H7 (cell line): ENCODE measurements around the gene RASL12. TPM values are rescaled to one million over a fixed set of nuclear protein-coding genes. Genes with fewer than 3 reads are reported as not detected.
A peak's percentile ranks its signal among the peaks of the same experiment; 100 is the strongest.

Source experiments
- DNase-seq: peaks from one replicate; pipeline ENCODE4 v3.0.0; 2012
- H3K27me3 ChIP-seq: 2 replicates; pipeline ENCODE4 v1.6.0; 2011; ENCODE audit warnings: mild to moderate bottlenecking, low read length; ENCODE audit not compliant: control insufficient read depth, insufficient read depth
- H3K36me3 ChIP-seq: replicated peaks from 2 replicates; pipeline ENCODE4 v1.5.1; 2011; ENCODE audit warnings: low read length; ENCODE audit not compliant: control insufficient read depth, insufficient read depth
- H3K4me3 ChIP-seq: 2 replicates; pipeline ENCODE4 v1.5.1; 2011; ENCODE audit warnings: low read depth, mild to moderate bottlenecking, control low read depth, low read length, moderate library complexity; ENCODE audit not compliant: insufficient read depth
- total RNA-seq: library from RNA; depleted of rRNA; stranded (reverse); fragments of >200 nt; shearing (Covaris generic); gene quantifications from 2 replicates; pipeline ENCODE4 v1.2.3, GENCODE V29; 2014

RASL12 gene
- total RNA-seq, 1 experiment from 2014 or later, result 22.1 TPM

- no peak for DNase-seq
- Histone ChIP-seq H3K4me3 (no peak overlapping the region), H3K36me3 (no peaks in the 10 kb centered on the region), H3K27me3 (no peaks in the 10 kb centered on the region; the same call in 1 of the 2 replicates)
These were observed 4.8 kb upstream of the RASL12 start for GRCh38 chr15:65072617-65073016.

- no peaks in the 10 kb centered on the region for H3K36me3 ChIP-seq
- DNase-seq, result no peak
- peaks cover 5% of the 10 kb centered on the region for H3K27me3 ChIP-seq
- H3K4me3 ChIP-seq, result no peak overlapping the region
These were observed 4.2 kb upstream of the RASL12 start for GRCh38 chr15:65072027-65072426.

- H3K4me3 ChIP-seq, result no peak overlapping the region
These were observed 3.6 kb upstream of the RASL12 start for GRCh38 chr15:65071381-65071811.

GRCh38 chr15:65069779-65070546, 2.2 kb upstream of the RASL12 start:
- H3K27me3 ChIP-seq, result peaks cover 5% of the 10 kb centered on the region
- no peaks in the 10 kb centered on the region; the same call in 1 of the 2 replicates for H3K36me3 ChIP-seq
- DNase-seq, result no peak
- H3K4me3 ChIP-seq, result no peak overlapping the region

More at GRCh38 chr15:65071381-65071811, 3.6 kb upstream of the RASL12 start:
- DNase-seq, result no peak
- H3K36me3 ChIP-seq, result no peaks in the 10 kb centered on the region
- peaks cover 5% of the 10 kb centered on the region for H3K27me3 ChIP-seq

- Histone ChIP-seq H3K27me3 (peaks cover 5% of the 10 kb centered on the region), H3K4me3 (no peak overlapping the region), H3K36me3 (no peaks in the 10 kb centered on the region; the same call in 1 of the 2 replicates)
- no peak for DNase-seq
These were observed 1.4 kb upstream of the RASL12 start for GRCh38 chr15:65069179-65069578.

- Histone ChIP-seq H3K4me3 (no peak overlapping the region; the same call in 1 of the 2 replicates), H3K36me3 (no peaks in the 10 kb centered on the region; the same call in 1 of the 2 replicates), H3K27me3 (peaks cover 5% of the 10 kb centered on the region)
- DNase-seq, result no peak
These were observed 605 bp upstream of the RASL12 start for GRCh38 chr15:65068403-65068788.

- DNase-seq, result peak; percentile 69
- peaks cover 5% of the 10 kb centered on the region for H3K27me3 ChIP-seq
- H3K36me3 ChIP-seq, result no peaks in the 10 kb centered on the region; the same call in 1 of the 2 replicates
- H3K4me3 ChIP-seq, result peak overlapping the region; percentile 73
These were observed 510 bp downstream of the RASL12 start for GRCh38 chr15:65067317-65067644.

- H3K4me3 ChIP-seq, result peak overlapping the region; percentile 73
- DNase-seq, result peak; percentile 51
- H3K36me3 ChIP-seq, result no peaks in the 10 kb centered on the region; the same call in 1 of the 2 replicates
- H3K27me3 ChIP-seq, result peaks cover 5% of the 10 kb centered on the region
These were observed 1.0 kb downstream of the RASL12 start for GRCh38 chr15:65066635-65067316.

GRCh38 chr15:65066001-65066634, 1.7 kb downstream of the RASL12 start:
- Histone ChIP-seq H3K36me3 (no peaks in the 10 kb centered on the region; the same call in 1 of the 2 replicates), H3K27me3 (peaks cover 5% of the 10 kb centered on the region), H3K4me3 (no peak overlapping the region)
- DNase-seq, result no peak

- Histone ChIP-seq H3K36me3 (no peaks in the 10 kb centered on the region; the same call in none of the 2 replicates), H3K27me3 (peaks cover 5% of the 10 kb centered on the region), H3K4me3 (no peak overlapping the region)
- no peak for DNase-seq
These were observed 5.1 kb downstream of the RASL12 start for GRCh38 chr15:65062726-65063125.

GRCh38 chr15:65062061-65062460, 5.7 kb downstream of the RASL12 start:
- H3K36me3 ChIP-seq, result peaks cover 1% of the 10 kb centered on the region
- H3K4me3 ChIP-seq, result no peak overlapping the region
- DNase-seq, result peak; percentile 10
- H3K27me3 ChIP-seq, result peaks cover under 1% of the 10 kb centered on the region; the same call in 1 of the 2 replicates

GRCh38 chr15:65060641-65061397, 7.0 kb downstream of the RASL12 start:
- peaks cover 1% of the 10 kb centered on the region for H3K36me3 ChIP-seq
- no peaks in the 10 kb centered on the region for H3K27me3 ChIP-seq
- peak; percentile 32 for DNase-seq
- H3K4me3 ChIP-seq, result no peak overlapping the region

- H3K36me3 ChIP-seq, result peaks cover 1% of the 10 kb centered on the region
These were observed 7.7 kb downstream of the RASL12 start for GRCh38 chr15:65059931-65060596.

GRCh38 chr15:65059369-65059750, 8.4 kb downstream of the RASL12 start:
- no peak for DNase-seq
- no peak overlapping the region for H3K4me3 ChIP-seq
- no peaks in the 10 kb centered on the region for H3K27me3 ChIP-seq
- peaks cover 3% of the 10 kb centered on the region for H3K36me3 ChIP-seq

More at GRCh38 chr15:65059931-65060596, 7.7 kb downstream of the RASL12 start:
- no peak overlapping the region for H3K4me3 ChIP-seq
- DNase-seq, result no peak
- H3K27me3 ChIP-seq, result no peaks in the 10 kb centered on the region
